Caki2 (cell line): ENCODE results near the gene PTBP1. TPM values are rescaled to one million over a fixed set of nuclear protein-coding genes. Genes with fewer than 3 reads are reported as not detected.

Experiments used
- DNase-seq: peaks from one replicate; pipeline ENCODE4 v3.0.0-alpha.2; 2015; ENCODE audit warnings: low read depth
- in situ Hi-C: cut with HindIII; loops from 2 replicates; pipeline ENCODE4 v1.10.0; 2016; ENCODE audit warnings: low sequenced_read_pairs, low pct_unique_long_range_greater_than_20kb, mixed read lengths
- total RNA-seq: library from RNA; depleted of rRNA; stranded (reverse); fragments of >200 nt; shearing (Covaris generic); gene quantifications from 2 replicates; pipeline ENCODE4 v1.2.3, GENCODE V29; 2014; ENCODE audit warnings: low replicate concordance

The PTBP1 gene
- total RNA-seq, 1 experiment from 2014 or later: 182 TPM

DNA sequence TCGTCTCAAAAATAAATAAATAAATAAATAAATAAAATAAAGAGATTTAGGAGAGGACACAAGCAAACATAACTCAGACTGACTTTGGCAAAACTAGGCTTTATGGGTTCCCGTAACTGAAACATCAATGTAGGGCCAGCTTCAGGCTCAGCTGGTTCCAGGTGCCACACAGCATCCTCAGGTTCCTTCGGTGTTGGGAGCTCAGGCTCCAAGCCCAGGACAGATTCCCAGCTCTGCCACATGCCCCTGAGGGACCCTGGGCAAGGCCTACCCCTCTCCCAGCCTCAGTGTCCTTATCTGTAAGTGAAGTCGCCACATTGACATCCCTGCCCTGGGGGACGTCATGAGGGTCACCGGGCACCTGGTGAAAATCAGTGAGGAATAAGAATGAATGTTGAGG lies 27.6 kb upstream of the PTBP1 start:
- no peak for DNase-seq
- in situ Hi-C loops: no loop called here

DNA sequence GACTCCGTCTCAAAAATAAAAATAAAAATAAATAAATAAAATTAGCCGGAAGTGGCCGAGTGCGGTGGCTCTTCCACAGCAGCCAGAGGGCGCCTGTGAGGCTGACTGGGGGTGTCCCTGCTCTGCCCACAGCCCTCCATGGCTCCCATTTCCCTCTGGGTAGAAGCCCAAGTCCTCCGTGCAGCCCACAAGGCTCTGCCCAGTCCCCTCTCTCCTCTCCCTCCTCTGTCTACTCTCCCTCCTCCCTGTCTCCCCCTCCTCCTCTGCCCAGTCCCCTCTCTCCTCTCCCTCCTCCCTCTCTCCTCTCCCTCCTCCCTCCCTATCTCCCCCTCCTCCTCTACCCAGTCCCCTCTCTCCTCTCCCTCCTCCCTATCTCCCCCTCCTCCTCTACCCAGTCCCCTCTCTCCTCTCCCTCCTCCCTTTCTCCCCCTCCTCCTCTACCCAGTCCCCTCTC lies 25.9 kb upstream of the PTBP1 start:
- DNase-seq: no peak
- in situ Hi-C loops: no loop called here

DNA sequence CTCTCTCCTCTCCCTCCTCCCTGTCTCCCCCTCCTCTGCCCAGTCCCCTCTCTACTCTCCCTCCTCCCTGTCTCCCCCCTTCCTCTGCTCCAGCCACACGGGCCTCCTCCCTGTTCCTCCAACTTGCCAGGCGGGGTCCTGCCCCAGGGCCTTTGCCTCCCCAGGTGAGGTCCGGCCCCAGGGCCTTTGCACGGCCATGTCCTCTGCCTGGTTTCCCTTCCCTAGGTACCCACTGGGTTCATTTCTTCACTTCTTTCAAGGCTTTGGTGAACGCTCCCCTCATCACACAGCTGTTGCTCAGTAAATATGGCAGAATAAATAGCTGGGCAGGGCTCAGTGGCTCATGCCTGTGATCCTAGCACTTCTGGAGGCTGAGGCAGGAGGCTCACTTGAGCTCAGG lies 25.2 kb upstream of the PTBP1 start:
- no peak for DNase-seq
- in situ Hi-C loops: no loop called here

DNA sequence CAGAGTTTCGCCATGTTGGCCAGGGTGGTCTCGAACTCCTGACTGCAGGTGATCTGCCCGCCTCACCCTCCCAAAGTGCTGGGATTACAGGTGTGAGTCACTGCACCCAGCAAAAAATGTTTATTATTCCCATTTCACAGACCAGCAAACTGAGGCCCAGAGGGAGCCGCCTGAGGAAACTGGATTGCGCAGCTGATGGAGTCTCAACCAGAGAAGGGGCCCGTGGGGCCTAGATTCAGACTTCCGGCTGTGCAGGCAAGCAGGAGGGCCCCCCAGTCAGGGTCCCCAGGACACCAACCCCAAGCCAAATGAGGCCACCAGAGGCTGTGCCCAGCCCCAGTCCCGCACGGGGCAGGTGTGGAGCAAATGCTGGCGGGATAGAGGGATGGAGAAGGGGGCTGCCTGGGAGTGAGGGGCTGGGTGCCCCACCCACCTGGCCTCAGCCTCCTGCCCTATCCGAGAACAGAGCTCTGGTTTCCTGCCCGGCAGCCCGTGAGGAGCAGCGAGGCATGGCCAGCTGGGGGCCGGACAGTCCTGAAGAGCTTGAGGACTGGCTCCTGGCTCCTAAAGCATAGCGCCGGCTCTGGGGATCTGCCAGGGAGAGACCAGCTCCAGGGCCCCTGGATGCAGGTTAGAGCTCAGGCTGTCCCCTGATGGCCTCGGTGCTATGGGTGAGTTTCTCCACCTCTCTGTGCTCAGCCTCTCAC lies 24.4 kb upstream of the PTBP1 start:
- peak; percentile 61 for DNase-seq

DNA sequence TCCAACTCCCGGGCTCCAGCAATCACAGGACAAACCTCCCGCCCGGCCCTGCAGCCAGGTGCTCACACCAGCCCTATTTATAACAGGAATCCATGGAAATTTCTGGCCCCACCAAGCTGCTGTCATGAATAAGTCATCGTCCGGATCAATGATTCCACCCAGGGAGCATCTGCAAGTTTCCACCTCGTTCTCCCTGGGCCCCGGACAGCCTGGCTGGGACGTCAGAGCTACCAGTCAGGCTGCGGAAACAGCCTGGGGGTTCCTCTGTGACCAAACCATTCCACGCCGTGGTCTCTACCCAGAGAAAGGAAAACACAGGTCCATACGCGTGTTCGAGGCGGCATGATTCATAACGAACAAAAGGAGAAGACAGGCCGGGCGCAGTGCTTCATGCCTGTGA lies 20.7 kb upstream of the PTBP1 start:
- in situ Hi-C loops: no loop called here
- DNase-seq: peak; percentile 56

More for the DNA sequence above, 24.4 kb upstream of the PTBP1 start:
- in situ Hi-C loops: no loop called here

DNA sequence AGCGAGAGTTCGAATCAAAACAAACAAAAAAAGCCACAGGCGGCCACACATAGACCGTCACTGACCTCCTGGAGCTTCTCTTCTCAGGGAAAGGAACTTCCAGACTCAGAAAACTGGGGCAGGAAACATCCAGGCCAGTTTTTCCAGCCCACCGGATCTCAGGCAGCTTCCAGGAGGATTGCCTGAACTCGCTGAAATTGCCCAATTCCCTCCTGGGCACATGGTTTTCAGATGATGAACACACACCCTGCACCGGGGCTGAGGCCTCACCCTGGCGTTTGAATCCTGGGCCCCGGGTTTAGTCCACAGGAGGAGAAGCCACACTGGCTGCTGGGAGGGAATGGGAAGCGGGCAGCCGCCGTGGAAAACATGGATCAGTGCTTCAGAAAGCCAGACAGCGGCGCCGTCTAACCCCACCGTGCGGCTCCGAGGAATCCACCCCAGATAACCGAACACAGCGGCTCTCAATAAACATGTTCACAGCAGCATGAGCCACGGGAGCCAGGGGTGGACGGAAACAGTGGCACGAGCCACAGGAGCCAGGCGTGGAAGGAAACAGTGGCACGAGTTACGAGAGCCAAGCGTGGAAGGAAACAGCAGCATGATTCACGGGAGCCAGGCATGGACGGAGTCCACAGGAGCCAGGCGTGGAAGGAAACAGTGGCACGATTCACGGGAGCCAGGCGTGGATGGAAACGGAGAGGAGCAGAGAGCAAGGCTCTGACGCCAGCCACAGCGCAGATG lies 18.2 kb upstream of the PTBP1 start:
- in situ Hi-C loops: no loop called here
- peak; percentile 72 for DNase-seq

DNA sequence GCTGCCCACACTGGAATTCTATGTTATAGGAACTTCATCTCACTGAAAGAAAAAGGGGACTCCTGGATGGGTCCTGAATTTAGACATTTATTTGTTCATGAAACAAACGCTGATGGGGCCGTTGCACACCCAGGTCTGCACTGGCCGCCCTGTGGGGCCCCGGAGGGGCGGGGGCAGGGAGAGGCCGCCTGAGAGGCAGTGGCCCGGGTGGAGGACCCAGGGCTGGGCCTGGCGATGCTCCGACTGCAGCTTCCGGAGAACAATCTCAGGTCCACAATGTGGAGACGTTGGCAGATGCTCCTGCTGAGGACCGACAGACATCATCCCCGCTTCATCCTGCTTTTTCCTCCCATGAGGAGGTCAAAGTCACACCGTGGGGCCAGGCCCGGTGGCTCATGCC lies 16.3 kb upstream of the PTBP1 start:
- in situ Hi-C loops: no loop called here
- no peak for DNase-seq

DNA sequence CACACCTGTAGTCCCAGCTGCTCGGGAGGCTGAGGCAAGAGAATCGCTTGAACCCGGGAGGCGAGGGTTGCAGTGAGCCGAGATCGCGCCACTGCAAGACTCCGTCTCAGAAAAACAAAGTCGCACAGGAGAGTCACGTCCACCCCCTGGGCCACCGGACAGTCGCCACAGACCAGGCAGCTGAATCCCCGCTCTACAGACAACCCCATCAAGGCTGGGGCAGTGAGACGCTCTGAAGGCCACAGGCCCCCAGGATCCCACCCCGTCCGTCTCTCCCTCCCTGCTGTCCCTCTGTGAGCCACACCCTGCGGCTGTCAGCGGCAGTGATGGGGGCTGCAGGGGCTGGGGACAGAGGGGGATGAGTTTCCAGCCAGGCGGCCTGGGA lies 15.5 kb upstream of the PTBP1 start:
- in situ Hi-C loops: no loop called here
- DNase-seq: no peak

DNA sequence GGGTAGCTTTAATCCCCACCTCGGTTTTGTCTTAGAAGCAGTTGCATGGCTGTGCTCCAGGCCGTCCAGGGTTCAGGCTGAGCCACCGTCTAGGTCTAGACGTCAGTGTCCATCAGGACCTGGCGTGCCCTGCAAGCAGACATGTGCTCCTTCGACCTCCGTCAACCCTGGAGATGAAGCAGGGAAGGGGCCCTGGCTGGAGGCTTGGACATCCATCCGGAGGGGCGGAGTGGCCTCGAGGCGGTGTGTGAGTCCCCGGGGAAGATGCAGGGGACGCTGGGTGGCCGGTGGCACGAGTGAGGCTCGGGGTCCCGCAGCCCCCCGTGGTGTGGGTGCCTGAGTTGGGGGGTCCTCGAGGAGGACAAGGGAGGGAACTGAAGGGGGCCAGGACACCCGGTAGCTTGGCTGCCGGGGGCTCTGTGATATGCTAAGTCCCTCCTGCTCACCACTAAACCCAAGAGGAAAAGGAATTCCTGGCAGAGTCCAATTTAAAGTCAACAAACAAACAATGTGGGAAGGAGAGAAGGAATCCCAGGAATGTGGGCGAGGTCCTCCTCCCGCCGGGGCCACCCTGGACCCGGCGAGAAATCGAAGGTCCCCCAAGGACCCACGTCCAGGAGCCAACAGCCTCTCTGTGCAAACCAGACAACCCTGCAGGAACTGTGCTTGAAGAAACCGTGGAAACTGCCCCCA lies 14.9 kb upstream of the PTBP1 start:
- DNase-seq: peak; percentile 85
- in situ Hi-C loops: no loop called here

DNA sequence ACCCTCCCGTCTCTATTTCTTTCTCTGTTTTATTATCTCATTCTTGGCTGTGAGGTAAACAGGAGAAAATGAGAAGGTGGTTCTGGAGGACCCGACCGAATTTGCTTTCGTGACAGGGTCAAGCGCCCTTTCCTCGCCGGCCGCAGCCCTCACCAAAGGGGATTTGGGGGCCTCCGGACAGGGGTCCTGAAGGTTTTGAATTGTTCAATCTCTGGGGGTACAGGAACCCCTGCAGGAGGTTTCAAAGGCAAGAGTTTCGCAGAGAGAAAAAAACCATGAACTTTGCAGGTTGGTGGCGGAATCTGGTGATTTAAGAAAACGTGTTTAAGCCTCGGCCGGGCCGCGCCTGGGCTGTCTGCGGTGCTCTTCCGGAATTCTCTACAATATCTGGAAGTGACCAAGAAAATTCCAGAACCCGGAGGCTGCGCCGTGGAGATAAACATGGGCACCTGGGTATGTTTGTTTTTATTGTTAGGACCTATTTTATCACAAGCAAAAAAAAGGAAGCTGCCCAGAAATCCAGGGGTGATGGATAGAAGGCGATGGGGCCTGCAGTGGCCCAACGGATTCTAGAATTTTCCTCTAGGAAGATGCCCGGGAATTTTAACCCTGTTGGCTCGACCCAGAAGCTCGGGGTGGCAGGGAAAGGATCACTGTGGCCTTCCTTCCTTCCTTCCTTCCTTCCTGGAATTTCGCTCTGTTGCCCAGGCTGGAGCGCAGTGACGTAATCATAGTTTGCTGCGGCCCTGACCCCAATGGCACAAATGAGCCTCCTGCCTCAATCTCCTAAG lies 14.2 kb upstream of the PTBP1 start:
- in situ Hi-C loops: no loop called here
- DNase-seq: no peak

DNA sequence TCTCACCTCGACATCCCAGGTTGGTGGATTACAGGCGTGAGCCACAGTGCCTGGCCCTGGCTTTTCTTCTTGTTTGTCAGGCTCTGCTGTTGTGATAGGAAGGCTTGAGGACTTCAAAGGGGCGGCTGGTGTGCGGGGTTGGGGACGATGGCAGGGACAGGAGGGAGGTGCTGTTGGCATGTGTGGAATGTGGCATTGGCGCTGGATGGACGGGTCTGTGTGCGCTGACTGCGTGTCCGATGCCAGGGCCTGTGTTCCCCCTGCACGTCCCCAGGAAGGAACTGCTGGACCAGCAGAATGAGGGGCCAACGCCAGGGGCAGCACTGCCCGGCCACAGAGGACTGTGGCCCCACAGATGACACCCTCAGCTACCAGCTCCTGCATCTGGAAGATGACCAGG lies 12.7 kb upstream of the PTBP1 start:
- DNase-seq: no peak
- in situ Hi-C loops: no loop called here

DNA sequence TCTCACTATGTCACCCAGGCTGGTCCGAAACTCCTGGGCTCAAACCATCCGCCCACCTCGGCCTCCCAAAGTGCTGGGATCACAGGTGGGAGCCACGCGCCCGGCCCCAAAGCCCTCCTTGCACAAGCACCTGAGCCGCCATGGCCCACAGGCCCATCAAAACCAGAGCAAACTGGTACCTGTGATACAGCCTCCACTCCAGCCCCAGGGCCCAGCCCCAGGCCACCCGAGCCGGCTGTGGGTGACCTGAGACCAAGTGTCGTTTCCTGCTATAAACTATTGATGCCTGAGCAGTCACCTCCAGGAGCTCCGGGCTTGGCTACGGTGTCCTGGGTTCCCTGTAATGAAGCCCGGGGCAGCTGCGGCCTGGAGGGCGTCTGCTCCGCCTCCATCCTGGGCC lies 9.7 kb upstream of the PTBP1 start:
- DNase-seq: no peak
- in situ Hi-C loops: no loop called here

DNA sequence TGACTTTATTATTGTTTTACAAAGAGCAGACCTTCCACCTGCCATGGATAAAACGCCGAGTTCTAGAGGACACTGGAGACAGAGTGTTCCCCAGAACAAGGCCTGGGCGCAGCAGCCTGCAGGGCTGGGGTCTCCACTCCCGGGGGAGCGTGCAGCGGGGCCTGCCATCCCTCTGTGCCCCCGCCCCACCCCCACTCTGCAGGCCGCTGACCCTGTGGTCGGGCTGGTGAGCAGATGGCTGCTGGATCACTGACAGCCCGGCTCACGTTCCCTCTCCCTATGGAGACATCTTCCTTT lies 8.6 kb upstream of the PTBP1 start:
- DNase-seq: no peak
- in situ Hi-C loops: no loop called here

DNA sequence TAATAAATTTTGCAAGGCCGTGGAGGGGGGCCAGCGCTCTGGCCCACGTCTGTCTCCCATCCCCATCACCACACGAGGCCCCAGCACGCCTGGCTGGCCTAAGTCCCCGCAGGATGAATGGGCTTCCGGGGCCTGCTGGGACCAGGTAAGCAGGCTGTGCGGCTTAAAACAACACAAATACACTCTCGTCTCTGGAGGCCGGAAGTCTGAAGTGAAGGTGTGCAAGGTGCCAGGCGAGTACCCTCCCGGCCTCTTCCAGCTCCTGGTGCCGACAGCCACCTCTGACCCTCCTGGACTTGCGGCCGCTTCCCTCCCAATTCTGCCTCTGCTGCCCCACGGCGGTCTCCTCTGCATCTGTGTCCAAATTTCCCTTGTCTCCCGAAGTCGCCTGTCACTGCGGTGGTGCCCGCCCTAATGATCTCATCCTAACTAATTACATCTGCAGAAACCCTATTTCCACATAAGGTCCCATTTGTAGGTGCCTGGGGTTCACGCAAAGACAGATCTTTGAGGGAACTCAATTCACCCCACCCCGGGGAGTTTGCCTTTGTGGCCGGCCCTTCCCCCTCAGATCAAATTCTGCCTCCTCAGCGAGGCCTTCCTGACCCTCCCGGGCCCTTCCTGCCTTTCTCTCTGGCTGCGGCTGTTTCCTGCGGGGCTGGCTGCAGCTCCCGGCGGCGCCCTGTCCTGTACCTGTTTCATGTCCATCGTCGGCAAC lies 8.1 kb upstream of the PTBP1 start:
- in situ Hi-C loops: no loop called here
- DNase-seq: no peak

DNA sequence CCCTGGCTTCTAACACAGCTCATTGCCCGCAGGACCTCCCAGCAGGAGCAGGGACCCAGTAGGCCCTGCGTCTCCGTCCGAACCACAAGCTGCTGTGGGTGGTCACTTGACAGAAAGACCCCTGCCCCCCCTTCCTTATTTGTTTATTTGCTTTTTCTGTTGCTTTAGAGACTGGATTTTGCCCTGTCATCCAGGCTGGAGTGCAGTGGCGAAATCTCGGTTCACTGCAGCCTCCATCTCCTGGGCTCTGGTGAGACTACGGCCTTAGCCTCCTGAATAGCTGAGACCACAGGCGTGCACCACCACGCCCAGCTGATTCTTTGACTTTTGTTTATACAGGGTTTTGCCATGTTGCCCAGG lies 7.6 kb upstream of the PTBP1 start:
- in situ Hi-C loops: no loop called here
- DNase-seq: no peak

DNA sequence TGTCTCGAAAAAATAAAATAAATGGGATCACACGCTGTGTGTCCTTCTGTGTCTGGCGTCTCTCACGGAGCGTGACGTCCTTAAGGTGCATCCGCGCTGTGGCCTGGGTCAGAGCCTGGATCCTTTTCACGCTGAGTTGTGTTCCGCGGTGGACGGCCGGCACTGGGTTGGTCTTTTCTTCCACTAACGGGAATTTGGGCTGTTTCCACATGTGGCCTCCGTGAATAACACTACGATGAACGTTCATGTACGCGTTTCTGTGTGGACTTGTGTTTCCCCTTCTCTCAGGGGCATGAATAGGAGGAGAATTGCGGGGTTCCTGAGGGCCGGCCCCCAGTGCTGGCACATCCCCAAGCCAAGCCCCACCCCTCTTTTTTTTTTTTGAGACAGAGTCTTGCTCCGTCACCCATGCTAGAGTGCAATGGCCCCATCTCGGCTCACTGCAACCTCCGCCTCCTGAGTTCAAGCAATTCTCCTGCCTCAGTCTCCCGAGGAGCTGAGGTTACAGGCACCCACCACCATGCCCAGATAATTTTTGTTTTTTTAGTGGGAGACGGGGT lies 6.2 kb upstream of the PTBP1 start:
- DNase-seq: no peak

DNA sequence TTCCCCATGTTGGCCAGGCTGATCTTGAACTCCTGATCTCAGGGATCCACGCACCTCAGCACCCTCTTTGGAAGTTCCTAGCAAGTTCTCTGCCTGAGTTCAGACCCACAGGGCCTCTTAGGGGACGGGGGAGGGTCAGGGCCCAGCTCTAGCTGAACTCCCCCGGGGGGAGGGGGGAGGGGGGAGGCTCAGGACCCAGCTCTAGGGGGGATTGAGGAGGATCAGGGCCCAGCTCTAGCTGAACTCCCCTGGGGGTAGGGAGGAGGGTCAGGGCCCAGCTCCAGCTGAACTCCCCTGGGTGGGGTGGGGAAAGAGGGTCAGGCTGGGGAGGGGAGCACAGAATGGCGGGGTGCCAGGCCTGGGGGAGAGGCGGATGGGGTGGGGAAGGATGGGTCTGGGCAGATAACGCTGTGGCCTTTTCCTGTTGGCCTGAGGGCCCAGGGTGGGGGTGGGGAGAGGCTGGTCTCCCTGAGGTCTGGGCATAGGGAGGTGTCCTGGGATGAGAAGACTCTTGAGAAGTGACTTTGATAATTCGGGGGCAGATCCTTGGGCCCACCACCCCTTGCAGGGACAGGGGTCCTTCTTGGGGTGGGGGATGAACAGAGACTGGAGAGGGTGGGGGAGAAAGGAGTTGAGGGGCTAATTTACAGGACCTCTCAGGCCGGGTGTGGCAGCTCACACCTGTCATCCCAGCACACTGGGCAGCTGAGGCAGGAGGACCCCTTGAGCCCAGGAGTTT lies 5.5 kb upstream of the PTBP1 start:
- in situ Hi-C loops: no loop called here
- no peak for DNase-seq

More for the DNA sequence above, 6.2 kb upstream of the PTBP1 start:
- in situ Hi-C loops: no loop called here
